ENCODE data around the gene YLPM1.
"Not testable (repeated sequence)": the region's sequence is repeated elsewhere in the genome, so short reads cannot be mapped to it uniquely, and the experiment has no call there.

The YLPM1 gene, protein sequence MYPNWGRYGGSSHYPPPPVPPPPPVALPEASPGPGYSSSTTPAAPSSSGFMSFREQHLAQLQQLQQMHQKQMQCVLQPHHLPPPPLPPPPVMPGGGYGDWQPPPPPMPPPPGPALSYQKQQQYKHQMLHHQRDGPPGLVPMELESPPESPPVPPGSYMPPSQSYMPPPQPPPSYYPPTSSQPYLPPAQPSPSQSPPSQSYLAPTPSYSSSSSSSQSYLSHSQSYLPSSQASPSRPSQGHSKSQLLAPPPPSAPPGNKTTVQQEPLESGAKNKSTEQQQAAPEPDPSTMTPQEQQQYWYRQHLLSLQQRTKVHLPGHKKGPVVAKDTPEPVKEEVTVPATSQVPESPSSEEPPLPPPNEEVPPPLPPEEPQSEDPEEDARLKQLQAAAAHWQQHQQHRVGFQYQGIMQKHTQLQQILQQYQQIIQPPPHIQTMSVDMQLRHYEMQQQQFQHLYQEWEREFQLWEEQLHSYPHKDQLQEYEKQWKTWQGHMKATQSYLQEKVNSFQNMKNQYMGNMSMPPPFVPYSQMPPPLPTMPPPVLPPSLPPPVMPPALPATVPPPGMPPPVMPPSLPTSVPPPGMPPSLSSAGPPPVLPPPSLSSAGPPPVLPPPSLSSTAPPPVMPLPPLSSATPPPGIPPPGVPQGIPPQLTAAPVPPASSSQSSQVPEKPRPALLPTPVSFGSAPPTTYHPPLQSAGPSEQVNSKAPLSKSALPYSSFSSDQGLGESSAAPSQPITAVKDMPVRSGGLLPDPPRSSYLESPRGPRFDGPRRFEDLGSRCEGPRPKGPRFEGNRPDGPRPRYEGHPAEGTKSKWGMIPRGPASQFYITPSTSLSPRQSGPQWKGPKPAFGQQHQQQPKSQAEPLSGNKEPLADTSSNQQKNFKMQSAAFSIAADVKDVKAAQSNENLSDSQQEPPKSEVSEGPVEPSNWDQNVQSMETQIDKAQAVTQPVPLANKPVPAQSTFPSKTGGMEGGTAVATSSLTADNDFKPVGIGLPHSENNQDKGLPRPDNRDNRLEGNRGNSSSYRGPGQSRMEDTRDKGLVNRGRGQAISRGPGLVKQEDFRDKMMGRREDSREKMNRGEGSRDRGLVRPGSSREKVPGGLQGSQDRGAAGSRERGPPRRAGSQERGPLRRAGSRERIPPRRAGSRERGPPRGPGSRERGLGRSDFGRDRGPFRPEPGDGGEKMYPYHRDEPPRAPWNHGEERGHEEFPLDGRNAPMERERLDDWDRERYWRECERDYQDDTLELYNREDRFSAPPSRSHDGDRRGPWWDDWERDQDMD (N-terminal part only)

DNA sequence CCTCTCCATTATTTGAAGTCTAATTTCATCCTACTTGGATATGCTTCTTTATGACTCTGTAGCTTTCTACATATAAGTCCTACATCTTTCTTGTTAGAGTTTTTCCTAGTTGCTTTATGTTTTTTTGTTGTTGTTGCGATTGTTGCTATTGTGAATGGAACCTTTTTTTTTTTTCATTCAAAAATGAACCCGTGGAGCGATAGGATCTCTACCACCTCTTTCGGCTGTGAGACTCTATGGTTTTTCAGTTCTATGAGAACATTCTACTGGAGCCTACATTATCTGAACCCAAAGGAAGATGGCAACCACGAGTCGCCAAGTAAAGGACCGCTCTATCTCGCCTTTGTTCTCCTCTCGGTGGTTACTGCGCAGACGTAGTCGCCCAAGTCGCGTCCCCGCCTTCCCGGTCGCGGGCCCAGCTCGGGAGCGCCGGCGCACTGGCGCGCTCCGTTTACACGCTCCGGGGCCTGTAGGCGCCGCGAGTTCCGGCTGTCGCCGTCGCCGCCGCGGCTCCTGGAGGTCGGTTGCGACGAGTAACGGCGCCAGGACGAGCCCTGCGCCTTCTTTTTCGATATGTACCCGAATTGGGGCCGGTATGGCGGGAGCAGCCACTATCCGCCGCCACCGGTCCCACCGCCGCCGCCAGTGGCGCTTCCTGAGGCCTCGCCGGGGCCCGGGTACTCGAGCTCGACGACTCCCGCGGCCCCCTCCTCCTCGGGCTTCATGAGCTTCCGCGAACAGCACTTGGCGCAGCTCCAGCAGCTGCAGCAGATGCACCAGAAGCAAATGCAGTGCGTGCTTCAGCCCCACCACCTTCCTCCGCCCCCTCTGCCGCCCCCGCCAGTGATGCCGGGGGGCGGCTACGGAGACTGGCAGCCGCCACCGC, at the start of gene YLPM1:
TSS of gene YLPM1 (plus strand) at position 400 of the 886 bp plus-strand sequence. CDS start at position 574, 174 bp downstream.
- peak; percentile 98 for DNase-seq (ENCODE audit: low read depth)

DNA sequence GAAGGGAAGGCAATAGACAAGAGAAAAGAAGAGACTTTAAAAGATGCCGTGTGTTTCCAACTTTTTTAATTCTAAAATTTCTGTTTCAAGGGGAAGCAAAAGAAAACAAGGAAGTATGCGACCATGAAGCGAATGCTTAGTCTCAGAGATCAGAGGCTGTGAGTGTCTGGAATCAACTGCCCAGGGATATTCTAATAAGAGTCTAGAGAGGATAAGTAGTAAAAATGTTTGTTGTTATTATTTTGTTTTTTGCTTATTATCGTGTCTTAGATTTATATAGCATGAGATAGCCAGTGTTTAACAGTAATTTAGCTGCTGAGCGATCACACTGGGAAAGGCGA, 49.8 kb upstream of the YLPM1 start:
- no peak for DNase-seq (ENCODE audit: low read depth)

DNA sequence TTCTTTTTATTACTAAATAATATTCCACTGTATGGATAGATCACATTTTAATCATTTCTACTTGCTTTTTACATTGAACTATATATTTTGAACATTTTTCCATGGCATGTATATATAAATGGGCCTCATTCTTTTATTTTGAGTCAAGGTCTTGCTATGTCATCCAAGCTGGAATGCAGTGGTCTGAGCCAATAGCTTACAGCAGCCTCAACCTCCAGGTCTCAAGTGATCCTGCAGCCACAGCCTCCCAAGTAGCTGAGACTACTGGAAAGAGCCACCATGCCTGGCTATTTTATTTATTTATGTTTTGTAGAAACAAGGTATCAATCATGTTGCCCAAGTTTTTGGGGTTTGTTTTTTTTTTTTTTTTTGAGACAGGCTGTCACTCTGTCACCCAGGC, 42.6 kb upstream of the YLPM1 start:
- DNase-seq (ENCODE audit: low read depth), result peak; percentile 47

DNA sequence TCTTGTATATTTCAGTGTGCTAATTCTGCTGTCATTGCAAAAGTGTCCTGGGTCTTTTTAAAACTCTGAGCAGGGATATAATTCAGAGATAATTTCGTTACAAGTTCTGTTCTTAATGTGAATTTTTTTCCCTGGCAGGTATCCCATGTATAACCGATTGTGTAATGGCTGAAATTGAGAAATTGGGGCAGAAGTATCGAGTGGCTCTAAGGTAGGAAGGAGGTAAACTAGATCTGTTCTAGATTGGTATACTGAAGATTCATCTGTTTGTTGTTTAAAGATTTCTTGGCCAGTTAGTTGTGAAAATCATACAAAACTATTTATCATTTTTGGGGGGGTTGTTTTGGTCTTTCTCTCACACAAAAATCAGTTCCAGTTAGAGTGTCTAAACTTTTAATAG, 40.0 kb upstream of the YLPM1 start:
- no peak for DNase-seq (ENCODE audit: low read depth)

DNA sequence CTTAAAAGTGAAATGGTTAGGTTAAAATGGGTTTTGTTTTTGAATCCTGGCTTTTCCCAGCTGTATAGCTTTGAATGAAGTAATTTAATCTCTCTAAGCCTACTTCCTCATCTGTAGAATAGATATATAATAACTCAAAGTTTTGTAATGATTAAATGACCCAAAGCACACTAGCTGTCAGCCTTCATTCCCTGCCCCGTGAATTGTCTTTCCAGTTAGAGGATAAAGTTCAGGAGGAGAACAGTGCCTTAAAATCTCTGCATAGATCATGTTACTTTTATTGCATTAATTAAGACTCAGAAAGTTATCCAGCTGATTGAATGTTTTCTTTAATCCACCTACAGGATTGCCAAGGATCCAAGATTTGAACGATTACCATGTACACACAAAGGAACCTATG, 30.7 kb upstream of the YLPM1 start:
- DNase-seq (ENCODE audit: low read depth), result no peak

DNA sequence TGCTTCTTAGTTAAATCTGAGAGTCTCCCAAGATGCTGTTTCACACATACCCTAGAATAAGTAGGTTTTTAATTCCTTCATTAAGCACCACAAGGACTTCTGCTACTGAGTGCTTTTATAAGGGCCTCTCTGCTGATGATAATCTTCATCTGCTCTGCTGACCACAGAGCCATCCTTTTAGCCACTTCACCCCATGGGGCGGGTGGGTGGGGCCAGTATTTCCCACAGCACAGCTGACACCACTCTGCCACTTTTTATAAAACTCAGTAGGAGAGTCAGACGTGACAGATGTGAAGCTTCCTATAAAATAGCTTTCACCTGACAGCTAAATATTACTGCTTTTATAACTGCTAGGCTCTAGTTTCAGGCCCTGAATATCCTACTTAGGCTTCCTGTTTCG, 29.9 kb upstream of the YLPM1 start:
- no peak for DNase-seq (ENCODE audit: low read depth)

DNA sequence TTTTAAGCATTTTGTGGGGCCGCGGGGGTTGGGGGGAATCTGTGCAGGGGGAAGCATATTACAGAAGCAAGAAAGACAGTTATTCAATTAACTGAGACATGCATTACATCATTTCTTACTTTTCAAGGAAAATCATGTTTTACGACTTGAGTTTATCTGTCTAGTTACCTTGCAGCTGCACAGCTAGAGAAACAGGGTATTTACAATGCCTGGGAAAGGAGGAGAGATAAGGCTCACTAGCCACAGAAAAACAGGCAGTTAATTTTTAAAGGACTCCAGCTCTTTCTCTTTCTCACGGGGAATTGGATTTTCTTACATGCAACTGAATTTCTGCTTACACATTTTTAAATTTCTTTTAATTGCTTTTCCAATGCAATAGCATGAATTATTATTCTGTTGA, 28.0 kb upstream of the YLPM1 start:
- no peak for DNase-seq (ENCODE audit: low read depth)

DNA sequence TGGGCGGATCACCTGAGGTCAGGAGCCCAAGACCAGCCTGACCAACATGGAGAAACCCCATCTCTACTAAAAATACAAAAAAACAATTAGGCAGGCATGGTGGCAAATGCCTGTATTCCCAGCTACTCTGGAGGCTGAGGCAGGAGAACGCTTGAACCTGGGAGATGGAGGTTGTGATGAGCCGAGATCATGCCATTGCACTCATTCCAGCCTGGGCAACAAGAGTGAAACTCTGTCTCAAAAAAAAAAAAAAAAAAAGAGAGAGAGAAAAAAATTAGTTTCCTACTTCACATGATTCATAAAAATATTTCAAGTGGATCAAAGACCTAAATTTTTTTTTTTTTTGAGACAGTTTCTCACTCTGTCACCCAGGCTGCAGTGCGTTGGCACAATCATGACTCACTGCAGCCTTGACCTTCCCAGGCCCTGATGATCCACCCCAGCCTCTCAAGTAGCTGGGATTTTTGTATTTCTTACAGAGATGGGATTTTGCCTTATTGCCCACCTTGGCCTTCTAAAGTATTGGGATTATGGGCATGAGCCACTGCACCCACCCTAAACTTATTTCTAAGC, 25.3 kb upstream of the YLPM1 start:
- DNase-seq (ENCODE audit: low read depth), result peak; percentile 46

DNA sequence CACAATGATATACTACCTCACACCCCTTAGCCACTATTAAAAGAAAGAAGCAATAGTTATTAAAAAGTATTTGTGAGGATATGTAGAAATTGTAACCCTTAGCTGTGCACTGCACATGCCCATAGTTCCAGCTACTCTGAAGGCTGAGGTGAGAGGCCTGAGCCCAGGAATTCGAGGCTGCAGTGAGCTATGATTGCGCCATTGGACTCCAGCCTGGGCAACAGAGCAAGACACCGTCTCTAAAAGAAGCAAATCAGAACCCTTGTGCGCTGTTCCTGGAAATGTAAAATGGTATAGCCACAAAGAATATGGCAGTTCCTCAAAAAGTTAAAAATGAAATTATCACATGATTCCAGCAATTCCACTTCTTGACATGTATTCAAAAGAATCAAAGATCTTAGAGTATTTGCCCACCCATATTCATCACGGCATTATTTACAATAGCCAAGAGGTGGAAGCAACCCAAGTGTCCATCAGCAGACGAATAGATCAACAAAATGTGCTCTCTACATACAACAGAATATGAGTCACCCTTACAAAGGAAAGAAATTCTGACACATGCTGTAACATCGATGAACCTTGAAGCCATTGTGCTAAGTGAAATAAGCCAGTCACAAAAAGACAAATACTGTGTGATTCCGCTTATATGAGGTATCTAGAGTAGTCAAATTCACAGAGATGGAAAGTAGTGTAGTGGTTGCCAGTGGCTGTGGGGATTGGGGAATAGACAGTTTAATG, 23.7 kb upstream of the YLPM1 start:
- no peak for DNase-seq (ENCODE audit: low read depth)

DNA sequence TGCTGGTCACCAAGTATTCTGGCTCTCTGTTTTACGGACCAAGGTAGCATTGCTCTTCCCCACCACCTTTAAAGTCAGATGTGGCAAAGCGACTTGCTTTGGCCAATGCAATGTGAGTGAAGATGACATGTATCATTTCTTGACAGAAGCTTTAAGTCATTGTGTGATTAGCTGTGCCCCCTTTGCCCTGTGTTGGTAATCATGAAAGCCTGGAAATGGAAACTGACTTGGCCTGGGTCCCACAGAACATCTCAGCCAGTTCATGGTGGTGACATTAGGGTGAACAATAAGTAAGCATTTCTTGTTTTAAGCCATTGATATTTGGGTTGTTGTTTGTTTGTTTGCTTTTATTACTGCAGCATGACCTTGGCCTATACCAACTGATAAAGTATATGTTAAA, 15.9 kb upstream of the YLPM1 start:
- DNase-seq (ENCODE audit: low read depth), result no peak

DNA sequence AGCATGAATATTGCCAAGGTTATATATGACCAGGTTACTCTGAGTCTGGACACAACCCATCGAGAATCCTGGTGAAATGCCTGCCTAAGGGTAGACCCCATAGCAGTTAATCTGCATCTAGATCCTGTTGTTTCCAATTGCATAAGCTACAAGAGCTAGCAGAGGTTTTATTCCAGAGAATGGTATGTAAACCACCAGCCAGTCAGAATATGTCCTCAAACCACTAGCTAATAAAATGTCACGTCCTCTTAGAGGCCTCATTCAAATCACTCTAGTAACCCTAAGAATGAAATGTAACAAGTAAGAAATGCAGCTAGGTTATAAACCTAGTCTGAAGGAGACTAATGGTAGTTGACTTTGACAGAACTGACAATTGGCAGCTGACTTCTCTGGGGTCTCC, 9.0 kb upstream of the YLPM1 start:
- DNase-seq (ENCODE audit: low read depth), result no peak

DNA sequence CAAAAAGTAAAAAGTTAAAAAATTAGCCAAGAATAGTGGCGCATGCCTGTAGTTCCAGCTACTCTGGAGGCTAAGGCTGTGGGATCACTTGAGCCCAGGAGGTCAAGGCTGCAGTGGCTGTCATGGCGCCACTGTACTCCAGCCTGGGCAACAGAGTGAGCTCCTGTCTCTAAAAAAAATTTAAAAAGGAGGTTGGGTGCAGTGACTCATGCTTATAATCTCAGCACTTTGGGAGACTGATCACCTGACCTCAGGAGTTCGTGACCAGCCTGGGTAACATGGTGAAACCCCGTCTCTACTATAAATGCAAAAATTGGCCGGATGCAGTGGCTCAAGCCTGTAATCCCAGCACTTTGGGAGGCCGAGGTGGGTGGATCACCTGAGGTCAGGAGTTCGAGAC, 8.2 kb upstream of the YLPM1 start:
- DNase-seq (ENCODE audit: low read depth), result no peak

DNA sequence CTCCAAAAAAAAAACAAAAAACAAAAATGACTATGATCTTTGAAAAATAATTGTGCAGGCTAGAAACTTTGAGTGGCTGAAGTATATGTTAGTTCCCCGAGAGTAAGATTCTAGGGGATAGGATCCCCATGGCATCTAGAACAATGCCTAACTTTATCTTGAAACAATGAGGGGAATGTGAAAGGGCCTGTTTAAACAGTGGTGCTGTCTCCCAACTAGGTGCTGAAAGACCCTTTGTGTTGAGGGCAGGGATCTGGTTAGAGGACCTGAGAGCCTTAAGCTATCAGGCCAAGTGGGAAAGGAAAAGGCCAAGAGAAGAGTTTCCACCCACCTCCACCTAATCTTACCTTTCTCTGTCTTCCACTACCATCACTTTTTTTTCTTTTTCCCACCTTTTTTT, 6.8 kb upstream of the YLPM1 start:
- DNase-seq (ENCODE audit: low read depth), result no peak

DNA sequence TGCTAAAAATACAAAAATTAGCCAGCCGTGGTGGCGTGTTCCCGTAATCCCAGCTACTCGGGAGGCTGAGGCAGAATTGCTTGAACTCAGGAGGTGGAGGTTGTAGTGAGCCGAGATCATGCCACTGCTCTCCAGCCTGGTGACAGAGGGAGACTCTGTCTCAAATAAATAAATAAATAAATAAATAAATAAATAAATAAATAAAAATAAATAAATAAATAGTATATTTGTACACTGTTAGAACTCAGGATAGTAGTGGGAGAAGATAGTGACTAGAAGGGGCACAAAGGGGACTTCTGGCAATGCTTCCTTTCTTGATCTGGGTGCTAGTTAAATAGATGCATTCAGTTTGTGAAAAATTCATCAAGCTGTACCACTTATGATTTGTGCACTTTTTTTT, 4.6 kb upstream of the YLPM1 start:
- not testable (repeated sequence) for DNase-seq (ENCODE audit: low read depth)

DNA sequence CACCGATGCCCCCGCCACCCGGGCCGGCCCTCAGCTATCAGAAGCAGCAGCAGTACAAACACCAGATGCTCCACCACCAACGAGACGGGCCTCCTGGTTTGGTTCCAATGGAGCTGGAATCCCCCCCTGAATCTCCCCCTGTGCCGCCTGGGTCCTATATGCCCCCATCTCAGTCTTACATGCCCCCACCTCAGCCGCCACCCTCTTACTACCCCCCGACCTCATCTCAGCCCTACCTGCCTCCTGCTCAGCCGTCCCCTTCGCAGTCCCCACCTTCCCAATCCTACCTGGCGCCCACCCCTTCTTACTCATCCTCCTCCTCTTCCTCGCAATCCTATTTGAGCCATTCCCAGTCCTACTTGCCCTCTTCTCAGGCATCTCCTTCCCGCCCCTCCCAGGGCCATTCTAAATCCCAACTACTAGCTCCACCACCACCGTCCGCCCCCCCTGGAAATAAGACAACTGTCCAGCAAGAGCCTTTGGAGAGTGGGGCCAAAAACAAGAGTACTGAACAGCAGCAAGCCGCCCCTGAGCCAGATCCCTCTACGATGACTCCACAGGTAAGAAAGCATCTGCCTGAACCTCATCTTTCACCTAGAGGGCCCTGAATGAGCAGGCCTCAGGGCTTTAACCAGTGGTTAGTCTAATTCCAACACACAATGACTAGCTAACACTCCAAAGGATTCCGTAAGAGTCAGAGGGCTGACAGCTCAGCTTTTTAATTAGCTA, 851 bp downstream of the YLPM1 start:
- peak; percentile 19 for DNase-seq (ENCODE audit: low read depth)

DNA sequence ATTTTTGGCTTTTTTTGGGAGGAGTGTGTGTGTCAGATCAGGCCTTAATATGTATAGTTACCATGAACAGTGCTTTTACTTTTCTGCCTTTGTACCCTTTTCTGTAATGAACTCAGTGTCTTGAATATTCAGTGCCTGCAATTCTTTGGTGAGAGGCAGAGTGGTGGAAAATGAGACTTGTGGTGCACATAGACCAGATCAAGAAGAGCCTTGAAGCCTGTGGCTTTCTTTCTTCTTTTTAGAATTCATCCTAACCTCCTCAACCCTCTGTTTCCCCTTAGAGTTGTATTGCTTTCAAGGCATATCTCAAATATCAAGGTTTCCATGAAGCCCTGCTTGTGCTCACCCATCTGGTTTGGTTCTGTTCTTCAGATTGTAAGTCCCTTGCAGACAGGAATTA, 2.6 kb downstream of the YLPM1 start:
- no peak for DNase-seq (ENCODE audit: low read depth)

DNA sequence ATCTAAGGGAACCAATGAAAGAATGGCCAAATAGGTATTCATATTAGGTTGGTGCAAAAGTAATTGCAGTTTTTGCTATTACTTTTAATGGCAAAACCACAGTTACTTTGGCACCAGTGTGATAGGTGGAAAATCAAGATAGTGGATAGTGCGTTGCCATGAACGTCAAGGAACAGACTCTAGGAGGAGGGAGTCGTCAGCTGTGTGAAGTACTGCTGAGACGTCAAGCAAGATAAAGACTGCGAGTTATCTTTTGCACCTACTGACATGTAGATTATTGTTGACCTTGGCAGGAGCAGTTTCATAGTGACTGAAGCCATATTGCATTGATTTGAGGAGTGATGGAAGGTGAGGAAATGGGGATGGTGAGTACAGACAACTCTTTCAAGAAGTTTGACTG, 8.3 kb downstream of the YLPM1 start:
- DNase-seq (ENCODE audit: low read depth), result no peak

DNA sequence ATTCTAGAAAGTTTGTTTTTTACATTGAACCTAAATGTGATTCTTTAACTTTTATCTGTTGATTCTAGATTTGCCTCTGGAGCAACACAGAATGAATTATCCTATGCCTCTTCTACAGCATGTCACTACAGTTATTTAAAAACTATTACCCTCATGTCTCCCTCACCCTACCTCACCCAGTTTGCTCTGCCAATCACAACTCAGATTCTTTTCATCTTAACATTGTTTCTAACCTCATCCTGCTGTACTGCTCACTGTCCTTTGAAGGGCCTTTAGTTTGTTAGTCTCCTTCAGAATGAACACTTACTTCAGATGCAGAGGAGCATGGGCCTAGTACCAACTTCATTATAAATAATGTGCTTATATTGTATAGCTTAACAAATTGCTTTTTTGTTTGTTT, 21.5 kb downstream of the YLPM1 start:
- no peak for DNase-seq (ENCODE audit: low read depth)

DNA sequence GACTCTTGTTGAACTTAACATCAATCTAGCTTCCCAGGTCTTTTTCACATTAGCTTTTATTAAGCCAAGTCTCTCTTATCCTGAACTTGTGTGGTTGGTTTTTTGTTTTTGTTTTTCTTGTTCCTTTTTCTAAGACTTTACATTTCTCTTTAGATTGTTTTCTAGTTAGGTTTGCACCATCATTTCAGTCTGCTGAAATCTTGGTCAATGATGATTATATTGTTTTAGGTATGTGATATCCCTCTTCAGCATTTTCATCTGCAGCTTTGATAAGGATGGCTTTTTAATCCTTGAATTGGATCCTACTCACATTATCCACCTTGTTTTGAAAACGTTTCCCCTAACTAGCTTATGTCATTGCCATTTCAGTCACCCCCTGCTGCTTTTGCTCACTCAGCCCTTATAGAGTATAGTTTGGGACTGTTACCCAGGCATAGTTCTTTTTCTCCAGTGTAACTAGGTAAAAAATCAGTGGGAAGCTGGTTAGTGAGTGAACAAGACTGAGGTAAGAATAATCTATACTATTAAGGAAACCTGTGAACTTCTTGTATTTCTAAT, 22.0 kb downstream of the YLPM1 start:
- DNase-seq (ENCODE audit: low read depth), result no peak

Measured in amniotic epithelial cell (primary cell).